Kidney (tissue), 14 donors: ENCODE results near the gene RIMBP2. TPM values are rescaled to one million over a fixed set of nuclear protein-coding genes. Genes with fewer than 3 reads are reported as not detected.

ENCODE experiments used
- DNase-seq, 5 donors: peaks; one replicate each; pipeline ENCODE4 v3.0.0-alpha.2; 2013 to 2020
- FAIRE-seq: peaks from 2 replicates; lab custom pipeline; 2012; peaks lifted over from hg19 to GRCh38; lab: Jason Lieb, UNC
- H3K27ac ChIP-seq, 2 donors: one replicate each; pipeline ENCODE4 v1.7.0; 2013; ENCODE audit warnings: low read depth in 2 of 2, low read length in 2 of 2, inconsistent platforms in 1 of 2
- H3K27me3 ChIP-seq: one replicate; pipeline ENCODE4 v1.7.1; 2013; ENCODE audit warnings: low read length, inconsistent platforms; ENCODE audit not compliant: control insufficient read depth, insufficient read depth
- H3K36me3 ChIP-seq, 3 donors: one replicate each; pipeline versions ENCODE4 v1.7.0 to v1.7.1; 2013; ENCODE audit warnings: low read length in 3 of 3, control low read depth in 1 of 3, inconsistent platforms in 1 of 3; ENCODE audit not compliant: insufficient read depth in 3 of 3, control insufficient read depth in 2 of 3
- H3K4me1 ChIP-seq, 3 donors: one replicate each; pipeline versions ENCODE4 v1.7.0 to v1.7.1; 2013; ENCODE audit warnings: low read length in 3 of 3, inconsistent platforms in 1 of 3, low read depth in 1 of 3; ENCODE audit not compliant: control insufficient read depth in 2 of 3, insufficient read depth in 2 of 3
- H3K4me3 ChIP-seq, 3 donors: one replicate each; pipeline versions ENCODE4 v1.7.0 to v1.8.1; 2013; ENCODE audit warnings: low read length in 3 of 3, control low read depth in 1 of 3, inconsistent platforms in 1 of 3
- H3K9ac ChIP-seq, 3 donors: one replicate each; pipeline versions ENCODE4 v1.7.0 to v1.7.1; 2013; ENCODE audit warnings: low read length in 3 of 3, control low read depth in 1 of 3, inconsistent platforms in 1 of 3
- H3K9me3 ChIP-seq, 3 donors: one replicate each; pipeline versions ENCODE4 v1.7.0 to v1.7.1; 2013; ENCODE audit warnings: low read length in 3 of 3, control low read depth in 1 of 3, inconsistent platforms in 1 of 3; ENCODE audit not compliant: control insufficient read depth in 2 of 3, insufficient read depth in 1 of 3
- CTCF ChIP-seq: IDR thresholded peaks from 3 replicates; pipeline ENCODE4 v1.5.1; 2012; ENCODE audit warnings: mild to moderate bottlenecking, moderate library complexity, borderline replicate concordance; ENCODE audit not compliant: insufficient read depth; ENCODE audit errors: extremely low read depth
- intact Hi-C: fragments of 100-400 bp; cut with DNase I; formaldehyde crosslinking; loops from one replicate; pipeline ENCODE4 v1.11.1; 2022
- polyA plus RNA-seq: library from polyadenylated mRNA; stranded (reverse); fragments of 350-450 nt; fragmentation: Illumina TruSeq; extraction: RNeasy Lipid Tissue Mini Kit (QIAGEN cat#74804); gene quantifications from one replicate; pipeline ENCODE4 v1.2.3, GENCODE V29; 2014; ENCODE audit warnings: low read depth, low replicate concordance; ENCODE audit not compliant: insufficient read depth
- total RNA-seq: library from RNA; stranded (reverse); fragmentation: NEBNext Ultra II Directional; extraction: Animal tissue kit (Norgen Biotek cat#: 25700); gene quantifications from one replicate; pipeline ENCODE4 v1.2.1, GENCODE V29; 2021
- donor health status: control.
- donor health status: control.
- donor health status: control.
- donor health status: control.
- donor health status: control.
- donor health status: DM: yes; HTN: yes; CAD: no.
- donor health status: Normal renal cell carcinoma (clear cell type).

The RIMBP2 gene
- total and polyA plus RNA-seq, 2 donors from 2014 or later: 2.8 to 51.7 TPM

GRCh38 chr12:130372936-130373335 lies 343.2 kb downstream of the RIMBP2 start:
- Histone ChIP-seq H3K4me1 (no peaks in the 10 kb centered on the region), H3K9me3 (no peaks in the 10 kb centered on the region), H3K27me3 (no peaks in the 10 kb centered on the region), H3K9ac (no peak overlapping the region), H3K27ac (no peak overlapping the region), H3K4me3 (no peak overlapping the region), H3K36me3 (no peaks in the 10 kb centered on the region)
- no peak for DNase-seq
- no peak for FAIRE-seq
- TF ChIP-seq CTCF: no peak
- intact Hi-C loops: no loop called here

DNA sequence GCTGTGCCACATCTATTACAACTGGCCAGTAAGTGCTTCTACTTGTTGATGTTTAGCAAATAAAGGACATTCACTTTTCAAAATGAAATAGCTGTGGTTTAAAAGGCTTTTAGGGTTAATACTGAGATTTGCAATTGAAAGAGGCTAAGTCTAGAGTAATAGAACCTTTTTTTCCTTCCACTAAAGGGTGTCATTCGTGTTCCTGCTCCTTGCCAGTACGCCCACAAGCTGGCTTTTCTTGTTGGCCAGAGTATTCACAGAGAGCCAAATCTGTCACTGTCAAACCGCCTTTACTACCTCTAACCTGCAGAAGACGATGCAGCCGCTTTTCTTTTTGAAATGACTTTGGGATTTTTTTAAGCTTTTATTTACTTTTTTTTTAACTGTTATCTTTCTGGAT lies 344.8 kb downstream of the RIMBP2 start:
- Histone ChIP-seq H3K27me3 (no peaks in the 10 kb centered on the region), H3K9me3 (no peaks in the 10 kb centered on the region), H3K4me3 (no peak overlapping the region), H3K27ac (no peak overlapping the region), H3K4me1 (no peaks in the 10 kb centered on the region), H3K9ac (no peak overlapping the region), H3K36me3 (no peaks in the 10 kb centered on the region)
- DNase-seq: peak in 1 of 5 donors; percentile 31
- no peak for FAIRE-seq
- intact Hi-C loops: no loop called here
- no peak for TF ChIP-seq CTCF

GRCh38 chr12:130369816-130370215 lies 346.3 kb downstream of the RIMBP2 start:
- TF ChIP-seq CTCF: no peak
- Histone ChIP-seq H3K9ac (no peak overlapping the region), H3K4me3 (no peak overlapping the region), H3K9me3 (no peaks in the 10 kb centered on the region), H3K36me3 (no peaks in the 10 kb centered on the region), H3K27ac (no peak overlapping the region), H3K4me1 (no peaks in the 10 kb centered on the region), H3K27me3 (no peaks in the 10 kb centered on the region)
- FAIRE-seq (no peak), DNase-seq (no peak)
- intact Hi-C loops: no loop called here

DNA sequence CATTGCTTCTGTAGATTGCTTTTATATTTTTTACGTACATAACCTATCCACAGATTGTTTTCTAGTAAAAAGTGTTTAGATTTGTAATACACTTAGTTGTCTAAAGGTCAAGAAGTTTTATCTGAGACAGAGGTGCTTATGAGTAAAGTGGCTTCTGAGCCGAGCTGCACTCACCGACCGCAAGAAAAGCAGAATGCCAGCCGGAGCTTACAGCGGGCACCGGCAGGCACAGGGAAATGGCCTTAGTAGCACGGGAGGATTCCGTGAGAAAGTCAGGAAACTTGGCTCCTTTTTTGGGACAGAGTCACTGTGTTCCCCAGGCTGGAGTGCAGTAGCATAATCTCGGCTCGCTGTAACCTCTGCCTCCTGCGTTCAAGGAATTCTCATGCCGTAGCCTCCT lies 348.6 kb downstream of the RIMBP2 start:
- no peak overlapping the region for H3K9ac ChIP-seq
- no peak overlapping the region for H3K27ac ChIP-seq
- no peak for TF ChIP-seq CTCF
- H3K4me3 ChIP-seq: no peak overlapping the region
- DNase-seq: no peak
- H3K9me3 ChIP-seq: no peaks in the 10 kb centered on the region
- H3K4me1 ChIP-seq: no peaks in the 10 kb centered on the region
- no peaks in the 10 kb centered on the region for H3K36me3 ChIP-seq
- no peaks in the 10 kb centered on the region for H3K27me3 ChIP-seq
- intact Hi-C loops: no loop called here
- no peak for FAIRE-seq
